GM19035 (cell line): ENCODE data around the gene TGFBR3.
"Not testable (repeated sequence)": the region's sequence is repeated elsewhere in the genome, so short reads cannot be mapped to it uniquely, and the experiment has no call there.

Source experiments
- ATAC-seq: cut with Tn5 transposase; IDR thresholded peaks from one replicate; pipeline ENCODE4 v1.9.1; 2021; ENCODE audit not compliant: unreplicated experiment

The TGFBR3 gene

GRCh38 chr1:91851130-91852010 lies 34.6 kb downstream of the TGFBR3 start:
- no peak for ATAC-seq

GRCh38 chr1:91850708-91851107 lies 35.2 kb downstream of the TGFBR3 start:
- no peak for ATAC-seq

- no peak for ATAC-seq
These were observed 38.1 kb downstream of the TGFBR3 start for GRCh38 chr1:91847851-91848250.

GRCh38 chr1:91846639-91847013 lies 39.3 kb downstream of the TGFBR3 start:
- no peak for ATAC-seq

GRCh38 chr1:91846007-91846638 lies 39.8 kb downstream of the TGFBR3 start:
- ATAC-seq, result no peak

- ATAC-seq, result no peak
These were observed 41.0 kb downstream of the TGFBR3 start for GRCh38 chr1:91844862-91845528.

- no peak for ATAC-seq
These were observed 42.1 kb downstream of the TGFBR3 start for GRCh38 chr1:91843843-91844242.

GRCh38 chr1:91842563-91842962 lies 43.4 kb downstream of the TGFBR3 start:
- ATAC-seq, result no peak

GRCh38 chr1:91842056-91842455 lies 43.9 kb downstream of the TGFBR3 start:
- no peak for ATAC-seq

GRCh38 chr1:91840276-91840675 lies 45.7 kb downstream of the TGFBR3 start:
- not testable (repeated sequence) for ATAC-seq

- no peak for ATAC-seq
These were observed 49.5 kb downstream of the TGFBR3 start for GRCh38 chr1:91836331-91837040.

GRCh38 chr1:91835087-91835521 lies 50.8 kb downstream of the TGFBR3 start:
- ATAC-seq, result no peak

- ATAC-seq, result not testable (repeated sequence)
These were observed 51.4 kb downstream of the TGFBR3 start for GRCh38 chr1:91834549-91834948.

- ATAC-seq, result no peak
These were observed 52.0 kb downstream of the TGFBR3 start for GRCh38 chr1:91833946-91834345.

- no peak for ATAC-seq
These were observed 54.6 kb downstream of the TGFBR3 start for GRCh38 chr1:91831132-91831930.

- ATAC-seq, result no peak
These were observed 55.5 kb downstream of the TGFBR3 start for GRCh38 chr1:91830242-91831131.

GRCh38 chr1:91829293-91830153 lies 56.4 kb downstream of the TGFBR3 start:
- ATAC-seq, result no peak

- no peak for ATAC-seq
These were observed 57.2 kb downstream of the TGFBR3 start for GRCh38 chr1:91828583-91829281.
